GM19452 (cell line): ENCODE measurements around the gene SIMC1.
"Not testable (repeated sequence)": the region's sequence is repeated elsewhere in the genome, so short reads cannot be mapped to it uniquely, and the experiment has no call there.

Experiments
- ATAC-seq: cut with Tn5 transposase; IDR thresholded peaks from one replicate; pipeline ENCODE4 v1.9.1; 2021; ENCODE audit not compliant: unreplicated experiment

Gene SIMC1

GRCh38 chr5:176214466-176215021 is 23.7 kb upstream of the SIMC1 start:
- not testable (repeated sequence) for ATAC-seq

GRCh38 chr5:176216393-176216916 is 21.8 kb upstream of the SIMC1 start:
- not testable (repeated sequence) for ATAC-seq

GRCh38 chr5:176217188-176217729 is 21.0 kb upstream of the SIMC1 start:
- not testable (repeated sequence) for ATAC-seq

- not testable (repeated sequence) for ATAC-seq
These were observed 20.5 kb upstream of the SIMC1 start for GRCh38 chr5:176217764-176218163.

GRCh38 chr5:176222006-176222405 is 16.2 kb upstream of the SIMC1 start:
- ATAC-seq, result not testable (repeated sequence)

GRCh38 chr5:176228358-176228757 is 9.9 kb upstream of the SIMC1 start:
- not testable (repeated sequence) for ATAC-seq

- not testable (repeated sequence) for ATAC-seq
These were observed 5.0 kb upstream of the SIMC1 start for GRCh38 chr5:176233253-176233652.

GRCh38 chr5:176235155-176235554 is 3.1 kb upstream of the SIMC1 start:
- ATAC-seq, result not testable (repeated sequence)

- ATAC-seq, result peak; percentile 44
These were observed 540 bp downstream of the SIMC1 start for GRCh38 chr5:176238645-176239283.

- ATAC-seq, result not testable (repeated sequence)
These were observed 1.1 kb downstream of the SIMC1 start for GRCh38 chr5:176239304-176239703.

GRCh38 chr5:176244318-176244717 is 6.1 kb downstream of the SIMC1 start:
- not testable (repeated sequence) for ATAC-seq

- not testable (repeated sequence) for ATAC-seq
These were observed 6.8 kb downstream of the SIMC1 start for GRCh38 chr5:176245074-176245473.

GRCh38 chr5:176245489-176245888 is 7.3 kb downstream of the SIMC1 start:
- ATAC-seq, result not testable (repeated sequence)

- ATAC-seq, result not testable (repeated sequence)
These were observed 12.5 kb downstream of the SIMC1 start for GRCh38 chr5:176250691-176251090.

- ATAC-seq, result not testable (repeated sequence)
These were observed 13.9 kb downstream of the SIMC1 start for GRCh38 chr5:176252171-176252570.

GRCh38 chr5:176253370-176254065 is 15.3 kb downstream of the SIMC1 start:
- not testable (repeated sequence) for ATAC-seq

GRCh38 chr5:176254066-176254393 is 15.8 kb downstream of the SIMC1 start:
- ATAC-seq, result not testable (repeated sequence)

GRCh38 chr5:176257871-176258505 is 19.8 kb downstream of the SIMC1 start:
- not testable (repeated sequence) for ATAC-seq

- not testable (repeated sequence) for ATAC-seq
These were observed 22.5 kb downstream of the SIMC1 start for GRCh38 chr5:176260682-176261081.

- not testable (repeated sequence) for ATAC-seq
These were observed 28.2 kb downstream of the SIMC1 start for GRCh38 chr5:176266448-176266847.

GRCh38 chr5:176289018-176289417 is 50.8 kb downstream of the SIMC1 start:
- ATAC-seq, result not testable (repeated sequence)
